ENCODE measurements around the gene KCNK18.
"Not testable (repeated sequence)": the region's sequence is repeated elsewhere in the genome, so short reads cannot be mapped to it uniquely, and the experiment has no call there.

The KCNK18 gene

GRCh38 chr10:117175215-117175900, 21.9 kb upstream of the KCNK18 start:
- FAIRE-seq = peak; percentile 42
- TF ChIP-seq POLR2AphosphoS5 (IDR thresholded peaks at IDR 0.05; ENCODE audit: low read depth, low read length) (no peak), POLR2A (IDR thresholded peaks at IDR 0.05; ENCODE audit: low read depth, low read length) (no peak), TAF1 (IDR thresholded peaks at IDR 0.05; ENCODE audit: borderline replicate concordance, low read depth, low read length) (no peak)
- DNase-seq (ENCODE audit: insufficient read length) = no peak

DNA sequence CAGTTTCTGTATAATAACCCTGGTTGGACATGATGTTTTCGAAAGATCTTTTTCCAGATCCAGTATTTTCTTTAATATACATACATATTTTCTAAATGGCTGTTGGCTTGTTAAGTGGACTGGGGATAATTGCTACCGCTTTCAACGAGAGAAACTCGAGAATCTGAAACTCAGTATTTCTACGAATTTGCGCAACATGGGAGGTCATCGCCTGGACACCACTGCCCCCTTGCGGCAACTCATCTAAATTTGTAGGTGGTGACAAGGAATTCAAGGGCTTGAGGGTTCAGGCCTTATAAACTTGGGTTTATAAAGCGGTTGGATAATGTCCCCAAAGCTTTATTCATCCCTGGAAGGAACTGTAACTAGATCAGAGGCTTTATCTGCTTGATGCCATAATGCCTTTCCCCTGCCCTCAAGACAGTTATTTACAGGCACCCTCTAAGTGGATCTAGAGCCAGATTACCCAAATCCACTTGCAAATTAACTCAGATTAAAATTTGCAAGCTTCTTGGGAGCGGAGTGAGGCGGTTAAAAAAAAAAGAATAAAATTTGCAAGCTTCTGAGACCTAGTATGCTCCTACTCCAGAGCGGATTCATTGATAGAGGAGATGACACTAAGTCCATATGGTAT, 21.3 kb upstream of the KCNK18 start:
- no peak for DNase-seq (ENCODE audit: insufficient read length)
- peak; percentile 79 for FAIRE-seq
- TF ChIP-seq TAF1 (IDR thresholded peaks at IDR 0.05; ENCODE audit: borderline replicate concordance, low read depth, low read length) (no peak), POLR2A (IDR thresholded peaks at IDR 0.05; ENCODE audit: low read depth, low read length) (no peak), POLR2AphosphoS5 (IDR thresholded peaks at IDR 0.05; ENCODE audit: low read depth, low read length) (no peak)

- no peak for DNase-seq (ENCODE audit: insufficient read length)
These were observed 19.1 kb upstream of the KCNK18 start for GRCh38 chr10:117178190-117178589.

DNA sequence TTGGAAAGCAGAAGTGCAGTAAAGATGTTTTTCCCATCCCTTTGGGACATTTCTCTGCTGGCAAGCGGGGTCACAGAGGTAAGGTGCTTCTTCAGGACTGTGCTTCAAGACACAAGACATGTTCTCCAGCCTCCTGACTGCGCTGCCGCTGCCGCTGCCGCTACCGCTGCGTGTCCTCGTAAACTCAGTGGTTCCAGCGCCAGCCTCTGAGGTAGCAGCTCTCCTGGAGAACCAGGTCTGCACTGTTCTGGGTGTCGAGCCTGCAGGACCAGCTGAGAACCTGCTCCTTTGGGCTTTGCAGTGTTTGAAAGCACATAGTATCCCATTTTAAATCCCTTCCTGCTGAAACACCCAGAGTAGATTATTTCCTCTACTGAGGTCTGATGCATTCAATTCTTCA, 13.0 kb upstream of the KCNK18 start:
- DNase-seq (ENCODE audit: insufficient read length) (no peak), FAIRE-seq (no peak)
- TF ChIP-seq TAF1 (IDR thresholded peaks at IDR 0.05; ENCODE audit: borderline replicate concordance, low read depth, low read length) (no peak), POLR2A (IDR thresholded peaks at IDR 0.05; ENCODE audit: low read depth, low read length) (no peak), POLR2AphosphoS5 (IDR thresholded peaks at IDR 0.05; ENCODE audit: low read depth, low read length) (no peak)

More at GRCh38 chr10:117178190-117178589, 19.1 kb upstream of the KCNK18 start:
- no peak for FAIRE-seq
- TF ChIP-seq TAF1 (IDR thresholded peaks at IDR 0.05; ENCODE audit: borderline replicate concordance, low read depth, low read length) (no peak), POLR2AphosphoS5 (IDR thresholded peaks at IDR 0.05; ENCODE audit: low read depth, low read length) (no peak), POLR2A (IDR thresholded peaks at IDR 0.05; ENCODE audit: low read depth, low read length) (no peak)

- TF ChIP-seq POLR2A (IDR thresholded peaks at IDR 0.05; ENCODE audit: low read depth, low read length) (no peak), POLR2AphosphoS5 (IDR thresholded peaks at IDR 0.05; ENCODE audit: low read depth, low read length) (no peak), TAF1 (IDR thresholded peaks at IDR 0.05; ENCODE audit: borderline replicate concordance, low read depth, low read length) (no peak)
- no peak for FAIRE-seq
- DNase-seq (ENCODE audit: insufficient read length) = no peak
These were observed 12.5 kb upstream of the KCNK18 start for GRCh38 chr10:117184821-117185220.

GRCh38 chr10:117185817-117186216, 11.5 kb upstream of the KCNK18 start:
- FAIRE-seq; DNase-seq (ENCODE audit: insufficient read length): not testable (repeated sequence)

GRCh38 chr10:117186832-117187615, 10.3 kb upstream of the KCNK18 start:
- TF ChIP-seq TAF1 (IDR thresholded peaks at IDR 0.05; ENCODE audit: borderline replicate concordance, low read depth, low read length) = no peak
- no peak for TF ChIP-seq POLR2A (IDR thresholded peaks at IDR 0.05; ENCODE audit: low read depth, low read length)
- TF ChIP-seq POLR2AphosphoS5 (IDR thresholded peaks at IDR 0.05; ENCODE audit: low read depth, low read length) = no peak
- DNase-seq (ENCODE audit: insufficient read length) (no peak), FAIRE-seq (no peak)

DNA sequence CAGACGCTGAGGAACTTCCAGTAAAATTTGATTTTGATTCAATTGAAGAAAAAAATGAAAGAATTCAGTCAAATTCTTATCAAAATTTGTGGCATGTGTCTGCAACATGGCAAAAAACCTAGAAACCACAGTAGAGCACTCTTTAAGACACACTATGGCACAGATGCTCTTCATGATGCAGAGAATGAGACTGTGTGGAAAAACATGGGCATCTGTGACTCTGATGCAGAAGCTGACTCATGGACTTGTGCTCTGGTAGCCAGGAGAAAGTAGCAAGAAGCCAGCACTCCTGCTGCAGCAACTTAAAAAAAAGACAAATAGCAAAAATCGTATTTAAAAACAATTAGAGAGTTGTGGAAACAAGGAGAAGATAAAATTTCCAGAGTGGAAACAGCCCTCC, 8.9 kb upstream of the KCNK18 start:
- FAIRE-seq = no peak

GRCh38 chr10:117189557-117189956, 7.7 kb upstream of the KCNK18 start:
- TF ChIP-seq TAF1 (IDR thresholded peaks at IDR 0.05; ENCODE audit: borderline replicate concordance, low read depth, low read length) (no peak), POLR2AphosphoS5 (IDR thresholded peaks at IDR 0.05; ENCODE audit: low read depth, low read length) (no peak), POLR2A (IDR thresholded peaks at IDR 0.05; ENCODE audit: low read depth, low read length) (no peak)
- DNase-seq (ENCODE audit: insufficient read length) = no peak
- no peak for FAIRE-seq

More for the DNA sequence above, 8.9 kb upstream of the KCNK18 start:
- DNase-seq (ENCODE audit: insufficient read length) = no peak
- TF ChIP-seq TAF1 (IDR thresholded peaks at IDR 0.05; ENCODE audit: borderline replicate concordance, low read depth, low read length) (no peak), POLR2A (IDR thresholded peaks at IDR 0.05; ENCODE audit: low read depth, low read length) (no peak), POLR2AphosphoS5 (IDR thresholded peaks at IDR 0.05; ENCODE audit: low read depth, low read length) (no peak)

DNA sequence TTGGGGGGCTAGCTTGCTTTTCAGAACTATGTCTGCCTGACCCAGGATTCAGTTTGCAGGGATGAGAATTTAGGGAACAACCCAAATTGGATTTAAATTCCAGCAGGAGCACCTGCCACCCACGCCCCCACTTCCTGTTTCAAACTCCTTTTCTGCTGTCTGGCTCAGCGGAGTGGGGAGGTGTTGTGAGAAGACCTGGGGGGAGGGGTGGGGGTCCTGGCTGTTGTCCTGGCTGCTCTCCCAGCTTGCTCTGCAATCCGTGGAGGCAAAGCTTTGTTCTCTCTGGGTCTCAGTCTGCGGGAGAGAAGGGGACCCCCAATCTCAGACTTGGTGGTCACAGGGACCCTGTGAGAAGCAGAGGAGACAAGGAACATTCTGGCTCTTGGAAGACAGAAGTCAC, 799 bp downstream of the KCNK18 start:
- FAIRE-seq (no peak), DNase-seq (ENCODE audit: insufficient read length) (no peak)
- TF ChIP-seq POLR2AphosphoS5 (IDR thresholded peaks at IDR 0.05; ENCODE audit: low read depth, low read length) (no peak), TAF1 (IDR thresholded peaks at IDR 0.05; ENCODE audit: borderline replicate concordance, low read depth, low read length) (no peak), POLR2A (IDR thresholded peaks at IDR 0.05; ENCODE audit: low read depth, low read length) (no peak)

DNA sequence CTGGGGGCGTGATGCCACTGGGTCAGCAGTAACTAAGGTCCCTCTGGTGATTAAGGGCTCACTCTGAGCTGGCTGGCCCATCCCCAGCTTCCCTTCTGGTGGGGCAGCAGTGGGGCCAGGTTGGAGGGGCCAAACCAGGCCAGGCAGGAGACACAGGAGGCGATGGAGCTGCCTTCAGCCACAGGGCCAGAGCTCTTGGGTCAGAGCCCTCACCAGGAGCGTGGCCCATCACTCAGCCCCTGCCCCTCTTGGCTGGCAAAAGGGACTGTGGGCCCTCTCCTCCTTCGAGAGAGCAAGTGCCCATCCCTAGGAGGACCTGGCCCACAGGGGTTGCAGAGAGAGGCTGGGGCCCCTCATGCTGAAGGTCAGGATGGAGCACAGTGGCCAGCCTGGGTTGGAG, 4.5 kb downstream of the KCNK18 start:
- FAIRE-seq = no peak
- TF ChIP-seq POLR2AphosphoS5 (IDR thresholded peaks at IDR 0.05; ENCODE audit: low read depth, low read length) = no peak
- TF ChIP-seq TAF1 (IDR thresholded peaks at IDR 0.05; ENCODE audit: borderline replicate concordance, low read depth, low read length) = no peak
- TF ChIP-seq POLR2A (IDR thresholded peaks at IDR 0.05; ENCODE audit: low read depth, low read length) = no peak
- DNase-seq (ENCODE audit: insufficient read length) = no peak

DNA sequence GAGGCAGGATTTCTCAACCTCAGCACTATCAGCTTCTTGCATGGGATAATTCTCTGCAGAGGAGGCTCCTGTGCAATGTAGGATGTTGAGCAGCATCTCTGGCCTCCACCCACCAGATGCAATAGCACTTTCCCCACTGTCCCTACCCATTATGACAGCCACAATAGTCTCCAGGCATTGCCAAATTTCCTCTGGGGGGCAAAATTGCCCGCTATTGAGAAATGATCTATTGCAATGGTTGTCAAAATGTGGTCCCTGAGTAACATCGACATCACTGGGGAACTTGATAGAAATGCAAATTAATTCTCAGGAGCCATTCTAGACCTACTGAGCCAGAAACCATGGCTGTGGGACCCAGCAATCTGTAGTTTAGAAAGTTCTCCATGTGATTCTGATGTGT, 7.0 kb downstream of the KCNK18 start:
- TF ChIP-seq POLR2AphosphoS5 (IDR thresholded peaks at IDR 0.05; ENCODE audit: low read depth, low read length) = no peak
- TF ChIP-seq TAF1 (IDR thresholded peaks at IDR 0.05; ENCODE audit: borderline replicate concordance, low read depth, low read length) = no peak
- TF ChIP-seq POLR2A (IDR thresholded peaks at IDR 0.05; ENCODE audit: low read depth, low read length) = no peak
- FAIRE-seq = no peak
- no peak for DNase-seq (ENCODE audit: insufficient read length)
